ENCODE results near the gene SERPINA5. TPM values are rescaled to one million over a fixed set of nuclear protein-coding genes. Genes with fewer than 3 reads are reported as not detected.

SERPINA5 gene
- total RNA-seq, 1 experiment from 2014 or later: not detected

GRCh38 chr14:94641632-94641955 lies 60.4 kb downstream of the SERPINA5 start:
- H3K4me1 ChIP-seq (ENCODE audit: low read length): no peaks in the 10 kb centered on the region
- no peaks in the 10 kb centered on the region for H3K9me2 ChIP-seq (replicated peaks; ENCODE audit: insufficient read depth, low read length)
- DNase-seq: no peak
- H2AFZ ChIP-seq (ENCODE audit: low read length): no peak overlapping the region
- no peaks in the 10 kb centered on the region for H3K27me3 ChIP-seq (ENCODE audit: low read length)
- H3K36me3 ChIP-seq (ENCODE audit: insufficient read depth, low read length): no peaks in the 10 kb centered on the region
- no peak overlapping the region for H3K4me2 ChIP-seq (ENCODE audit: low read depth, low read length, poor library complexity, severe bottlenecking)
- H3K9me3 ChIP-seq (ENCODE audit: low read length): no peaks in the 10 kb centered on the region
- H4K20me1 ChIP-seq (ENCODE audit: insufficient read depth, low read depth, low read length): no peaks in the 10 kb centered on the region
- no peak overlapping the region for H3K4me3 ChIP-seq (ENCODE audit: low read length)
- H3K27ac ChIP-seq (ENCODE audit: low read length): no peak overlapping the region
- H3K9ac ChIP-seq (ENCODE audit: low read length): no peak overlapping the region
- no peaks in the 10 kb centered on the region for H3K79me2 ChIP-seq (ENCODE audit: low read length)

Other genes with a start within 250 kb of the SERPINA5 start
- not detected in 2 replicates for gene SERPINA2, start 214.7 kb upstream of the SERPINA5 start, total RNA-seq (2014; rRNA removed; shearing (Covaris generic); ENCODE audit: low replicate concordance)
- 0.54 TPM in 1 of 2 replicates, not detected in the other for gene SERPINA1, start 192.8 kb upstream of the SERPINA5 start, total RNA-seq (2014; rRNA removed; shearing (Covaris generic); ENCODE audit: low replicate concordance)
- gene SERPINA11, start 128.6 kb upstream of the SERPINA5 start, total RNA-seq (2014; rRNA removed; shearing (Covaris generic); ENCODE audit: low replicate concordance): 0.97 and 1.4 TPM in 2 replicates
- gene SERPINA9, start 105.2 kb upstream of the SERPINA5 start, total RNA-seq (2014; rRNA removed; shearing (Covaris generic); ENCODE audit: low replicate concordance): 164 and 182 TPM in 2 replicates
- not detected in 2 replicates for gene SERPINA12, start 72.0 kb upstream of the SERPINA5 start, total RNA-seq (2014; rRNA removed; shearing (Covaris generic); ENCODE audit: low replicate concordance)
- gene SERPINA4, start 20.0 kb upstream of the SERPINA5 start, total RNA-seq (2014; rRNA removed; shearing (Covaris generic); ENCODE audit: low replicate concordance): not detected in 2 replicates
- not detected in 2 replicates for gene SERPINA3, start 31.0 kb downstream of the SERPINA5 start, total RNA-seq (2014; rRNA removed; shearing (Covaris generic); ENCODE audit: low replicate concordance)
- gene GSC, start 188.7 kb downstream of the SERPINA5 start, total RNA-seq (2014; rRNA removed; shearing (Covaris generic); ENCODE audit: low replicate concordance): not detected in 2 replicates

Measured in Karpas-422 (cell line).